ENCODE data around the gene TRAF7. TPM values are rescaled to one million over a fixed set of nuclear protein-coding genes. Genes with fewer than 3 reads are reported as not detected.
A peak's percentile ranks its signal among the peaks of the same experiment; 100 is the strongest.

Gene TRAF7
- total and polyA plus RNA-seq, 2 of the 13 experiments (the other 11 are each of a cell fraction or from before 2014, with no cell fraction given) = 47.9 to 65.6 TPM

GRCh38 chr16:2155091-2155950 is at the start of gene TRAF7 (continued):
- TF ChIP-seq, protein P1, sequence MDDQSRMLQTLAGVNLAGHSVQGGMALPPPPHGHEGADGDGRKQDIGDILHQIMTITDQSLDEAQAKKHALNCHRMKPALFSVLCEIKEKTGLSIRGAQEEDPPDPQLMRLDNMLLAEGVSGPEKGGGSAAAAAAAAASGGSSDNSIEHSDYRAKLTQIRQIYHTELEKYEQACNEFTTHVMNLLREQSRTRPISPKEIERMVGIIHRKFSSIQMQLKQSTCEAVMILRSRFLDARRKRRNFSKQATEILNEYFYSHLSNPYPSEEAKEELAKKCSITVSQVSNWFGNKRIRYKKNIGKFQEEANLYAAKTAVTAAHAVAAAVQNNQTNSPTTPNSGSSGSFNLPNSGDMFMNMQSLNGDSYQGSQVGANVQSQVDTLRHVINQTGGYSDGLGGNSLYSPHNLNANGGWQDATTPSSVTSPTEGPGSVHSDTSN (CRISPR knock-in tag; IDR thresholded peaks at IDR 0.05; ENCODE audit: borderline replicate concordance) = peak; percentile 39; the same call in 1 of the 2 replicates
- no peak for TF ChIP-seq NFE2 (CRISPR knock-in tag; IDR thresholded peaks at IDR 0.05)
- TF ChIP-seq, protein P2, sequence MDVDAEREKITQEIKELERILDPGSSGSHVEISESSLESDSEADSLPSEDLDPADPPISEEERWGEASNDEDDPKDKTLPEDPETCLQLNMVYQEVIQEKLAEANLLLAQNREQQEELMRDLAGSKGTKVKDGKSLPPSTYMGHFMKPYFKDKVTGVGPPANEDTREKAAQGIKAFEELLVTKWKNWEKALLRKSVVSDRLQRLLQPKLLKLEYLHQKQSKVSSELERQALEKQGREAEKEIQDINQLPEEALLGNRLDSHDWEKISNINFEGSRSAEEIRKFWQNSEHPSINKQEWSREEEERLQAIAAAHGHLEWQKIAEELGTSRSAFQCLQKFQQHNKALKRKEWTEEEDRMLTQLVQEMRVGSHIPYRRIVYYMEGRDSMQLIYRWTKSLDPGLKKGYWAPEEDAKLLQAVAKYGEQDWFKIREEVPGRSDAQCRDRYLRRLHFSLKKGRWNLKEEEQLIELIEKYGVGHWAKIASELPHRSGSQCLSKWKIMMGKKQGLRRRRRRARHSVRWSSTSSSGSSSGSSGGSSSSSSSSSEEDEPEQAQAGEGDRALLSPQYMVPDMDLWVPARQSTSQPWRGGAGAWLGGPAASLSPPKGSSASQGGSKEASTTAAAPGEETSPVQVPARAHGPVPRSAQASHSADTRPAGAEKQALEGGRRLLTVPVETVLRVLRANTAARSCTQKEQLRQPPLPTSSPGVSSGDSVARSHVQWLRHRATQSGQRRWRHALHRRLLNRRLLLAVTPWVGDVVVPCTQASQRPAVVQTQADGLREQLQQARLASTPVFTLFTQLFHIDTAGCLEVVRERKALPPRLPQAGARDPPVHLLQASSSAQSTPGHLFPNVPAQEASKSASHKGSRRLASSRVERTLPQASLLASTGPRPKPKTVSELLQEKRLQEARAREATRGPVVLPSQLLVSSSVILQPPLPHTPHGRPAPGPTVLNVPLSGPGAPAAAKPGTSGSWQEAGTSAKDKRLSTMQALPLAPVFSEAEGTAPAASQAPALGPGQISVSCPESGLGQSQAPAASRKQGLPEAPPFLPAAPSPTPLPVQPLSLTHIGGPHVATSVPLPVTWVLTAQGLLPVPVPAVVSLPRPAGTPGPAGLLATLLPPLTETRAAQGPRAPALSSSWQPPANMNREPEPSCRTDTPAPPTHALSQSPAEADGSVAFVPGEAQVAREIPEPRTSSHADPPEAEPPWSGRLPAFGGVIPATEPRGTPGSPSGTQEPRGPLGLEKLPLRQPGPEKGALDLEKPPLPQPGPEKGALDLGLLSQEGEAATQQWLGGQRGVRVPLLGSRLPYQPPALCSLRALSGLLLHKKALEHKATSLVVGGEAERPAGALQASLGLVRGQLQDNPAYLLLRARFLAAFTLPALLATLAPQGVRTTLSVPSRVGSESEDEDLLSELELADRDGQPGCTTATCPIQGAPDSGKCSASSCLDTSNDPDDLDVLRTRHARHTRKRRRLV (CRISPR knock-in tag; IDR thresholded peaks at IDR 0.05) = 0 out of 2 replicates have a peak, but pooled peaks have one; percentile 22
- no peak for TF ChIP-seq ZNF17 (CRISPR knock-in tag; IDR thresholded peaks at IDR 0.05)
- TF ChIP-seq ZFP82 (CRISPR knock-in tag; IDR thresholded peaks at IDR 0.05; ENCODE audit: borderline replicate concordance) = no peak
- TF ChIP-seq NFE2L2 (IDR thresholded peaks at IDR 0.05; ENCODE audit: low read length) = no peak
- peak; percentile 50 for TF ChIP-seq TEAD3 (CRISPR knock-in tag; optimal IDR thresholded peaks at IDR 0.05; ENCODE audit: borderline replicate concordance)
- TF ChIP-seq, protein P3, sequence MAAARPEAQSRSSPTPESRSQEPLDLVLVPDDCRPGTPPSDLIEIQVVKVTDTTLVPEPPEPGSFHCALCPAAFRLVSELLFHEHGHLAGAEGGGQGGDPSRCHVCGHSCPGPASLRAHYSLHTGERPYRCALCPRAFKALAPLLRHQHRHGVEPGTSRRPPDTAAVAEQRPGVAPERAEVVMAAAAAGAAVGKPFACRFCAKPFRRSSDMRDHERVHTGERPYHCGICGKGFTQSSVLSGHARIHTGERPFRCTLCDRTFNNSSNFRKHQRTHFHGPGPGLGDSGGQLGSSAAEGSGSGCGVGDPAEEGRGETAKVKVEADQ (CRISPR knock-in tag; IDR thresholded peaks at IDR 0.05; ENCODE audit: borderline replicate concordance) = peak; percentile 59; the same call in 1 of the 2 replicates
- no peak; the same call in 1 of the 2 replicates for TF ChIP-seq ZNF138 (CRISPR knock-in tag; IDR thresholded peaks at IDR 0.05; ENCODE audit: low read depth)
- TF ChIP-seq ZNF136 (CRISPR knock-in tag; IDR thresholded peaks at IDR 0.05; ENCODE audit: low read depth) = no peak
- no peak for TF ChIP-seq MTF2 (CRISPR knock-in tag; IDR thresholded peaks at IDR 0.05; ENCODE audit: borderline replicate concordance)
- no peak for TF ChIP-seq JUN (CRISPR knock-in tag; IDR thresholded peaks at IDR 0.05)
- TF ChIP-seq MED1 (CRISPR knock-in tag; IDR thresholded peaks at IDR 0.05) = peak; percentile 61
- TF ChIP-seq PPARG (CRISPR knock-in tag; conservative IDR thresholded peaks at IDR 0.05) = 0 out of 2 replicates have a peak, but pooled peaks have one; percentile 10
- TF ChIP-seq CREM (IDR thresholded peaks at IDR 0.05) = peak; percentile 88
- TF ChIP-seq CREM (CRISPR knock-in tag; IDR thresholded peaks at IDR 0.05) = no peak
- peak; percentile 35; the same call in 1 of the 2 replicates for TF ChIP-seq MEIS1 (CRISPR knock-in tag; IDR thresholded peaks at IDR 0.05; ENCODE audit: borderline replicate concordance)
- TF ChIP-seq ZNF354B (CRISPR knock-in tag; IDR thresholded peaks at IDR 0.05) = no peak
- peak; percentile 73; the same call in 1 of the 2 replicates for TF ChIP-seq ZNF441 (CRISPR knock-in tag; IDR thresholded peaks at IDR 0.05; ENCODE audit: borderline replicate concordance)
- TF ChIP-seq ZNF34 (CRISPR knock-in tag; IDR thresholded peaks at IDR 0.05; ENCODE audit: borderline replicate concordance) = peak; percentile 64; the same call in 1 of the 2 replicates
- TF ChIP-seq NFKB2 (CRISPR knock-in tag; IDR thresholded peaks at IDR 0.05; ENCODE audit: borderline replicate concordance) = peak; percentile 86
- no peak for TF ChIP-seq REXO4 (CRISPR knock-in tag; IDR thresholded peaks at IDR 0.05; ENCODE audit: borderline replicate concordance)
- TF ChIP-seq KAT2B (IDR thresholded peaks at IDR 0.05; ENCODE audit: borderline replicate concordance, low read depth, low read length) = no peak
- TF ChIP-seq ZNF430 (CRISPR knock-in tag; IDR thresholded peaks at IDR 0.05) = peak; percentile 73; the same call in 1 of the 2 replicates
